GM15510 (cell line): ENCODE measurements around the gene TMEM17.

Experiments used
- POLR2A ChIP-seq: IDR thresholded peaks from 3 replicates; pipeline ENCODE4 v1.6.1; 2011; ENCODE audit warnings: borderline replicate concordance; ENCODE audit not compliant: insufficient read length; ENCODE audit errors: extremely low read depth

The TMEM17 gene

GRCh38 chr2:62505750-62506420 lies at the start of gene TMEM17:
TMEM17 (minus strand) TSS chr2:62506195; CDS start chr2:62506129, 66 bp downstream.
- peak; percentile 38 for TF ChIP-seq POLR2A

- no peak for TF ChIP-seq POLR2A
These were observed 48.4 kb upstream of the TMEM17 start for GRCh38 chr2:62554440-62554839.

GRCh38 chr2:62550461-62550860 lies 44.5 kb upstream of the TMEM17 start:
- TF ChIP-seq POLR2A = no peak

GRCh38 chr2:62547854-62548253 lies 41.9 kb upstream of the TMEM17 start:
- no peak for TF ChIP-seq POLR2A

GRCh38 chr2:62545261-62545660 lies 39.3 kb upstream of the TMEM17 start:
- TF ChIP-seq POLR2A = no peak

- TF ChIP-seq POLR2A = no peak
These were observed 34.6 kb upstream of the TMEM17 start for GRCh38 chr2:62540408-62541168.

- TF ChIP-seq POLR2A = no peak
These were observed 33.8 kb upstream of the TMEM17 start for GRCh38 chr2:62539606-62540407.

- TF ChIP-seq POLR2A = no peak
These were observed 32.8 kb upstream of the TMEM17 start for GRCh38 chr2:62538756-62539155.

- TF ChIP-seq POLR2A = no peak
These were observed 31.8 kb upstream of the TMEM17 start for GRCh38 chr2:62537814-62538213.

- TF ChIP-seq POLR2A = no peak
These were observed 31.0 kb upstream of the TMEM17 start for GRCh38 chr2:62536873-62537547.

- no peak for TF ChIP-seq POLR2A
These were observed 25.6 kb upstream of the TMEM17 start for GRCh38 chr2:62531594-62531993.

GRCh38 chr2:62529758-62530157 lies 23.8 kb upstream of the TMEM17 start:
- no peak for TF ChIP-seq POLR2A

GRCh38 chr2:62527478-62528210 lies 21.6 kb upstream of the TMEM17 start:
- no peak for TF ChIP-seq POLR2A
